Gastrocnemius medialis (tissue), 4 donors: ENCODE data around the gene RALY. TPM values are rescaled to one million over a fixed set of nuclear protein-coding genes. Genes with fewer than 3 reads are reported as not detected.
A peak's percentile ranks its signal among the peaks of the same experiment; 100 is the strongest.

Source experiments
- ATAC-seq, 2 donors: fragments of 150-250 bp; one replicate each; pipeline ENCODE4 v1.9.1; 2016
- DNase-seq, 2 donors: peaks; one replicate each; pipeline ENCODE4 v3.0.0-alpha.2; 2019
- H3K27ac ChIP-seq, 4 donors: fragments of 200-600 bp; sonication (generic); 1 replicate in 1 of 4; 2 replicates in 3 of 4; pipeline ENCODE4 v1.5.1; 2016 to 2018; ENCODE audit warnings: mild to moderate bottlenecking in 2 of 4, moderate library complexity in 1 of 4
- H3K27me3 ChIP-seq, 3 donors: fragments of 200-600 bp; sonication (generic) in 2 of 3; 1 replicate in 1 of 3; 2 replicates in 2 of 3; pipeline versions ENCODE4 v1.5.1 to v1.6.0; 2016 to 2019; ENCODE audit warnings: mild to moderate bottlenecking in 1 of 3, moderate library complexity in 1 of 3
- H3K36me3 ChIP-seq, 2 donors: fragments of 200-600 bp; sonication (generic) in 1 of 2; one replicate each; pipeline ENCODE4 v1.5.1; 2017 to 2018
- H3K4me1 ChIP-seq, 2 donors: fragments of 200-600 bp; sonication (generic) in 1 of 2; one replicate each; pipeline ENCODE4 v1.5.1; 2016 to 2017; ENCODE audit warnings: mild to moderate bottlenecking in 2 of 2
- H3K4me3 ChIP-seq, 4 donors: fragments of 200-600 bp; sonication (generic) in 3 of 4; 1 replicate in 1 of 4; 2 replicates in 3 of 4; pipeline ENCODE4 v1.5.1; 2016 to 2019; ENCODE audit warnings: mild to moderate bottlenecking in 2 of 4
- H3K9me3 ChIP-seq, 3 donors: fragments of 200-600 bp; sonication (generic) in 2 of 3; 1 replicate in 1 of 3; 2 replicates in 2 of 3; pipeline ENCODE4 v1.5.1; 2016 to 2019
- POLR2A ChIP-seq, 2 donors: fragments of 450-650 bp; IDR thresholded peaks; one replicate each; pipeline ENCODE4 v1.6.1; 2017; ENCODE audit warnings: antibody characterized with exemption in 2 of 2, mild to moderate bottlenecking in 2 of 2, moderate library complexity in 2 of 2
- in situ Hi-C, 4 donors: fragments of 200-750 bp; cut with MboI; loops; one replicate each; pipeline versions ENCODE4 v1.15.0 to v1.8.0; 2017; ENCODE audit warnings: low sequenced_read_pairs in 4 of 4
- intact Hi-C: fragments of 100-400 bp; cut with DNase I; formaldehyde crosslinking; loops from one replicate; pipeline ENCODE4 v1.15.1; 2023; ENCODE audit warnings: low total_unique reads
- total RNA-seq, 4 donors: library from RNA; depleted of rRNA; stranded (reverse); fragments of >200 nt; gene quantifications; one replicate each; pipeline versions ENCODE4 v1.1.0 to v1.2.3, GENCODE V29; 2016
- TF ChIP-seq, protein P1 (sequence below), 5 experiments: fragments of 450-650 bp in 3 of 5; fragments of 200-600 bp in 2 of 5; sonication (generic) in 2 of 5; IDR thresholded peaks in 4 of 5; conservative IDR thresholded peaks in 1 of 5; 1 replicate in 4 of 5; 2 replicates in 1 of 5; pipeline ENCODE4 v1.5.1; 2016 to 2019; ENCODE audit warnings: antibody characterized with exemption in 5 of 5, mild to moderate bottlenecking in 3 of 5, moderate library complexity in 3 of 5

The RALY gene
- total RNA-seq, 4 donors from 2014 or later = 69.0 to 119 (median 93.1) TPM

DNA sequence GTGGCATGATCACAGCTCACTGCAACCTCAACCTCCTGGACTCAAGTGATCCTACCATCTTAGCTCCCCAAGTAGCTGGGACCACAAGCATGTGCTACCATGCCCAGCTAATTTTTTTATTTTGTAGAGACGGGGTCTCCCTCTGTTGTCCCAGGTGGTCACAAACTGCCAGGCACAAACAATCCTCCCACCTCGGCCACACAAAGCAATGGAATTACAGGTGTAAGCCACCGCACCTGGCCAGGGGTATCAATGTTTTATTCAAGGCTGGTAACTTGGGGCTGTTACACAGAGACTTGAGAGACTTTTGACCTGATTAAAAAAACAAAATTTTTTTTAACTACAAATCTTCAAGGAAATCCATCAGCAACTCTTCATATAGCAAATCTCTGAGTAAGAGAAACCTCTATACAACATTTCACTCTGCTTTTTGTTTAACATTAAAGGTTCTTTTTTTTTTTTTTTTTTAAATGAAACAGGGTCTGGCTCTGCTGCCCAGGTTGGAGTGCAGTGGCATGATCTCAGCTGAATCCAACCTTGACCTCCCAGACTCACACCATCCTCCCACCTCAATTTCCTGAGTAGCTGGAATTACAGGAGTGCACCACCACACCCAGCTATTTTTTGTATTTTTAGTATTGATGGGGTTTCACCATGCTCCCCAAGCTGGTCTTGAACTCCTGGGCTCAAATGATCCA is 112.4 kb downstream of the RALY start:
- H3K27ac ChIP-seq = no peak overlapping the region
- intact Hi-C loops (loop anchor here (2.0 kb wide), 1 partner anchor 15 kb away; no protein-coding TSS in a partner anchor), in situ Hi-C loops (loop anchor here in 1 of 4 donors (25.0 kb wide), 1 partner anchor 644 kb away; no protein-coding TSS in a partner anchor)
- ATAC-seq (no peak), DNase-seq (no peak)
- peaks cover 27 to 40% of the 10 kb centered on the region in 2 donors for H3K4me1 ChIP-seq
- H3K9me3 ChIP-seq = no peaks in the 10 kb centered on the region
- no peak overlapping the region for H3K4me3 ChIP-seq
- no peaks in the 10 kb centered on the region for H3K27me3 ChIP-seq
- H3K36me3 ChIP-seq = peaks cover 0 to 48% of the 10 kb centered on the region in 2 donors
- TF ChIP-seq, protein P1, sequence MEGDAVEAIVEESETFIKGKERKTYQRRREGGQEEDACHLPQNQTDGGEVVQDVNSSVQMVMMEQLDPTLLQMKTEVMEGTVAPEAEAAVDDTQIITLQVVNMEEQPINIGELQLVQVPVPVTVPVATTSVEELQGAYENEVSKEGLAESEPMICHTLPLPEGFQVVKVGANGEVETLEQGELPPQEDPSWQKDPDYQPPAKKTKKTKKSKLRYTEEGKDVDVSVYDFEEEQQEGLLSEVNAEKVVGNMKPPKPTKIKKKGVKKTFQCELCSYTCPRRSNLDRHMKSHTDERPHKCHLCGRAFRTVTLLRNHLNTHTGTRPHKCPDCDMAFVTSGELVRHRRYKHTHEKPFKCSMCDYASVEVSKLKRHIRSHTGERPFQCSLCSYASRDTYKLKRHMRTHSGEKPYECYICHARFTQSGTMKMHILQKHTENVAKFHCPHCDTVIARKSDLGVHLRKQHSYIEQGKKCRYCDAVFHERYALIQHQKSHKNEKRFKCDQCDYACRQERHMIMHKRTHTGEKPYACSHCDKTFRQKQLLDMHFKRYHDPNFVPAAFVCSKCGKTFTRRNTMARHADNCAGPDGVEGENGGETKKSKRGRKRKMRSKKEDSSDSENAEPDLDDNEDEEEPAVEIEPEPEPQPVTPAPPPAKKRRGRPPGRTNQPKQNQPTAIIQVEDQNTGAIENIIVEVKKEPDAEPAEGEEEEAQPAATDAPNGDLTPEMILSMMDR (IDR thresholded peaks at IDR 0.05 in 4 of 5, conservative IDR thresholded peaks at IDR 0.05 in 1 of 5) = no peak
- no peak for TF ChIP-seq POLR2A (IDR thresholded peaks at IDR 0.05)

DNA sequence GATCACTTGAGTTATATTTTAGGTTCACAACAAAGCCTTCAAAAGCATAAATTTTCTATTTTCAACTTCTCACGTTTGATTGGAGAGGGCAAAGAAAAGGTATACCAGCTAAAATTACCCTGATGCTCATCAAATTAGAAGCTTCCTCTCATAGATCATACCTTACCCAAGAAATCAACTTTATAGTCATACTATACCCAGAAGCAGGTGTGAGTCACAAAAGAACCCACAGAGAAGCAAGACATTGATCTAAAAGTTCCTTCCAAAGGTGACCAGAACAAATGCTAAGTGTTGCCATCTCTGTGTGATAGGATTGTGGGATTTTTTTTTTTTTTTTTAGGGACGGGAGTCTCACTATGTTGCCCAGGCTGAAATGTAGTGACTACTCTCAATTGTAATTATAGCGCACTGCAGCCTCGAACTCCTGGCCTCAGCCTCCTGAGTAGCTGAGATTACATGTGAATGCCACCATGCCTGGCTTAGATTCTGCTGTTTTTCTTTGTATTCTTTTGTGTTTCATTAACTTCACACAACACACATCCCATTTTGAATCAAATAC is 115.0 kb downstream of the RALY start:
- no peak overlapping the region for H3K4me3 ChIP-seq
- intact Hi-C loops (no loop called here), in situ Hi-C loops (loop anchor here in 1 of 4 donors (25.0 kb wide), 1 partner anchor 646 kb away; no protein-coding TSS in a partner anchor)
- peaks cover 0 to 23% of the 10 kb centered on the region in 2 donors for H3K36me3 ChIP-seq
- TF ChIP-seq, protein P1 (IDR thresholded peaks at IDR 0.05 in 4 of 5, conservative IDR thresholded peaks at IDR 0.05 in 1 of 5) = no peak
- no peak for TF ChIP-seq POLR2A (IDR thresholded peaks at IDR 0.05)
- no peaks in the 10 kb centered on the region for H3K27me3 ChIP-seq
- DNase-seq (no peak), ATAC-seq (no peak)
- peaks cover 27 to 41% of the 10 kb centered on the region in 2 donors for H3K4me1 ChIP-seq
- no peak overlapping the region for H3K27ac ChIP-seq
- H3K9me3 ChIP-seq = no peaks in the 10 kb centered on the region

DNA sequence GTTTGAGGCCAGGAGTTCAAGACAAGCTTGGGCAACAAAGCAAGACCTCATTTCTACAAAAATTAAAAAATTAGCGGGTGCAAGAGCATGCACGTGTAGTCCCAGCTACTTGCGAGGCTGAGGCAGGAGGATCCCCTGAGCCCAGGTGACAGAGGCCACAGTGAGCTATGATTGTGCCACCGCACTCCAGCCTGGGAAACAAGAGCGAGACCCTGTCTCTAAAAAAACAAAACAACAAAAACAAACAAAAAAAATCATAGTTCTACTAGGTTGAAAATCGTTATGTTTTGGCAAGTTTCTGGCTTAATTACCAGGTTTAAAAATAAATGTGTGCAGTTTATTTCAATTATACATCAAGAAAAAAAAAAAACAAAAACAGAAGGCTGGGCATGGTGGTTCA is 115.7 kb downstream of the RALY start:
- peaks cover 0 to 16% of the 10 kb centered on the region in 2 donors for H3K36me3 ChIP-seq
- DNase-seq = no peak
- intact Hi-C loops (no loop called here), in situ Hi-C loops (loop anchor here in 1 of 4 donors (25.0 kb wide), 1 partner anchor 647 kb away; no protein-coding TSS in a partner anchor)
- no peaks in the 10 kb centered on the region for H3K9me3 ChIP-seq
- no peak for TF ChIP-seq POLR2A (IDR thresholded peaks at IDR 0.05)
- TF ChIP-seq, protein P1 (IDR thresholded peaks at IDR 0.05 in 4 of 5, conservative IDR thresholded peaks at IDR 0.05 in 1 of 5) = no peak
- peaks cover 27 to 41% of the 10 kb centered on the region in 2 donors for H3K4me1 ChIP-seq
- no peak overlapping the region for H3K4me3 ChIP-seq
- no peak for ATAC-seq
- H3K27me3 ChIP-seq = no peaks in the 10 kb centered on the region
- H3K27ac ChIP-seq = no peak overlapping the region

DNA sequence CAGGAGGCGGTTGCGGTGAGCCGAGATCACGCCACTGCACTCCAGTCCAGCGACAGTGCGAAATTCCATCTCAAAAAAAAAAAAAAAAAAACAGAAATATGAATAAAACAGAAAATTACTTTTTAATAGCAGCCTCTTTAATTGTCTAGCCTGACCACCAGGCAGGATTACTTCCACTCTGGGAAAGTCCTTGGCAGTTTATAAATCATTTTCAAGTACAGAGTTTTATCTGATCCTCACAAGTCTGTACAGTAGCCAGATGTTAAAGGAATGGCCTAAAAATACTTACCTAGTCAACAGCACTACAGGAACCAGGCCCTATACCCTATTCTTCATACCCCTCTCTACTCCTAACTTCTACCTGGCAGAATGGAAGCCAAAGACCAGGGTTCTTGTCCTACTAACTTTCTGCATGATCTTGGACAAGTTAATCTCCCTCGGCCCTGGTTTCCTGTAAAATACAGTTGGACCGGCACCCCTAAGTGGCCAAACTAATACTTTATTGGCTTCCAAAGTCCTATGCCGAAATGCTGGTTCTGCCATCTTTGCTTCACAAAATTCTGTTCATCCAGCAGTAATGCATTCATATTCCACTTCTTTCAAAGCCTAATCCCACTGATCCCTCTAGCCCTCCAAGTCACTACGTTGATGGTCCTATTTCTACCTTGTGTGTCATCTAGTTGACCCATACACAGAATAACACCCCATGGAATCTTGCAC is 116.5 kb downstream of the RALY start:
- TF ChIP-seq, protein P1 (IDR thresholded peaks at IDR 0.05 in 4 of 5, conservative IDR thresholded peaks at IDR 0.05 in 1 of 5) = no peak
- no peak for TF ChIP-seq POLR2A (IDR thresholded peaks at IDR 0.05)
- peak overlapping the region; percentile 90 to 98 (median 97) for H3K27ac ChIP-seq
- peaks cover 27 to 41% of the 10 kb centered on the region in 2 donors for H3K4me1 ChIP-seq
- peaks cover 0 to 8% of the 10 kb centered on the region in 2 donors for H3K36me3 ChIP-seq
- ATAC-seq (no peak), DNase-seq (no peak)
- H3K9me3 ChIP-seq = no peaks in the 10 kb centered on the region
- in situ Hi-C loops (loop anchor here in 1 of 4 donors (25.0 kb wide), 1 partner anchor 648 kb away; no protein-coding TSS in a partner anchor), intact Hi-C loops (loop anchor here (5.0 kb wide), 2 partner anchors 68 to 298 kb away; partner anchors contain the start of gene CHMP4B)
- H3K4me3 ChIP-seq = peak overlapping the region; percentile 82 to 95 (median 83)
- H3K27me3 ChIP-seq = no peaks in the 10 kb centered on the region
